HG03060 (cell line): Measurements from ENCODE around the gene SPPL3.

Source experiments
- ATAC-seq: cut with Tn5 transposase; IDR thresholded peaks from one replicate; pipeline ENCODE4 v1.9.1; 2021; ENCODE audit warnings: low read depth, moderate number of reproducible peaks; ENCODE audit not compliant: unreplicated experiment

SPPL3 gene

DNA sequence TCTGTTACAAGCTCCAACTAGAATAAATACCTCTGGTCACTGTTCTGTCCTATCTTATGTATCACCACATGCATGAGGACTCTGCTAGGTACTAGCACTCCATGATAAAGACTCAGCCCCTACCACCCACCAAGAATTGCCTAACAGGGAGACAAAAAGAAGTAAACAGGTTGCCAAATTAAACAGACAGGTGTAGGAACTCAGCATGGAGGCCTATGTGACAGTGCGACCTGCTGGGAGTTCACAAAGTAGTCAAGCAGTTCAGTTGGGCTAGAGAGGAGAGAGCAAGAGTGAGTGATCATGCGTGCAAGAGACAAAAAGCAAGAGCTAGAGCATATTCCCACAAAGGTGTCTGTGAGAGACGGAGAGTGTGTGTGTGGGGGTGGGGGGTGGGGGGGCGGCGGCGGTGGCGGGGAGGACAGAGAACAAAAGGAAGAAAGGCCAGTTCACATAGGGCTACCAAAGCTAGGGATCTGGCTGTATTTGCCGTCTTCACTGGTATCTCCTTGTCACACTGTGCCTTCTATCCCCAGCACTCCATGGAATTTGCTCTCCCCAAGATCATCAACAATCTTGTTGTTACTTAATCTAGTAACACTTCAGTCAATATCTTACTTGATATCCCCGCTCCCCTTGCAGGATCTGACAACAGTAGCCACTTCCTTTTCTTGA is 81.2 kb downstream of the SPPL3 start:
- no peak for ATAC-seq

GRCh38 chr12:120821878-120822277 is 82.3 kb downstream of the SPPL3 start:
- ATAC-seq: no peak

DNA sequence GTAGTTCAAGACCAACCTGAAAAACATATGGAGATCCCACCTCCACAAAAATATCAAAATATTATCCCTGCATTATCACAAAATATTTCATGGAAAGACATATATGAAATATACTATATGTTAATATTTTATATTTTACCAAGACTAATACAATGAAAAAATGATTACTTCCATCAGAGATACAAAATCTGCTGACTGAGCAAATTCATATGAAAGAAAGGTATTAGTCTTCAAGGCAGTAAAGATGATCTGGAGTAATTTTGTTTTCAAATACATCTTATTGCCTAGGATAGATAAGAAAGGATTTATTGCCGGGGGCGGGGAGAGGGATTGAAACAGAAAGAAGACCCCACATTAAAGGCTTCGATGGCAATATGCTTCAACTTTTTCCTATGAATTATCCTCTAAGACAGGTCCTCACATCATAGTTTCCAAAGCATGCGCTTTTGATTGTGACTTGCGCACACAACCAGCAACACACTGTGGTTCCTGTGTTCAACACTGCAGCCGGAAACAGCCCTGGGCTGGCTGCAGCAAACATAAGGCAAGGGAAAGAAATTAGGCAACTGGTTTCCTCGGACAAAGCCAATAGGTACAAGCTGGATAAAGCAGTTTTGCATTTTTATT is 83.2 kb downstream of the SPPL3 start:
- no peak for ATAC-seq

DNA sequence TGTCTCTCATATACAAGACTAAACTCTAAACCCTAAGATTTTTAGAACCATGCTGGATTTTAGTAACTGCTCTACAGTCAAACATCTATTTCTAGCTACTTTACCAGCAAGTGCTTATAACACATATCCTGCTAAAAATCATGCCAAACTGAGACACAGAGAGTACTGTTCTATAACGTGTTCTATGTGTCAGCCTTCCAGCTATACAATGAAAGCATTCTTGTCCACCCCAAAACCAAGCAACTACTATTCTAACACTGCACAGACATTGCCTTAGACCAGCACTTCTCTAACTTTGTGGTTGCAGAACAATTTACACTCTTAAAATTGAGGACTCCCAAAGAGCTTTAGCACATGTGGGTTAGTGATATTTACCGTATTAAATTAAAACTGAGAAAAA is 85.7 kb downstream of the SPPL3 start:
- ATAC-seq: no peak

- no peak for ATAC-seq
Observed at GRCh38 chr12:120817559-120818330, 86.4 kb downstream of the SPPL3 start.

DNA sequence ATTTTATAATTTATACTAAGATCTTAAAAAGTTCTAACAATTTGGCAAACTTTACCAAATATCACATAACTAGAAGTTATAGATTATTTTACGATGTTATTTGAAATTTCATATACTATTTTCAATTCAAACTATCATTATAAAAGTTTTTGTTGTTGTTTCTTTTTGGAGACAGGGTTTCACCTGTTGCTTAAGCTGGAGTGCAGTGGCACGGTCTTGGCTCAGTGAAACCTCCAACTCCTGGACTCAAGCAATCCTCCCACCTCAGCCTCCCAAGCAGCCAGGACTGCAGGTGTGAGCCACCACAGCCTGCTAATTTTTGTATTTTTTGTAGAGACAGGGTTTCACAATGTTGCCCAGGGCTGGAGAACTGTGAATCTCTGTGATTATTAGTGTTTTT is 87.8 kb downstream of the SPPL3 start:
- ATAC-seq: no peak

- ATAC-seq: no peak
Observed at GRCh38 chr12:120814903-120815429, 89.2 kb downstream of the SPPL3 start.

DNA sequence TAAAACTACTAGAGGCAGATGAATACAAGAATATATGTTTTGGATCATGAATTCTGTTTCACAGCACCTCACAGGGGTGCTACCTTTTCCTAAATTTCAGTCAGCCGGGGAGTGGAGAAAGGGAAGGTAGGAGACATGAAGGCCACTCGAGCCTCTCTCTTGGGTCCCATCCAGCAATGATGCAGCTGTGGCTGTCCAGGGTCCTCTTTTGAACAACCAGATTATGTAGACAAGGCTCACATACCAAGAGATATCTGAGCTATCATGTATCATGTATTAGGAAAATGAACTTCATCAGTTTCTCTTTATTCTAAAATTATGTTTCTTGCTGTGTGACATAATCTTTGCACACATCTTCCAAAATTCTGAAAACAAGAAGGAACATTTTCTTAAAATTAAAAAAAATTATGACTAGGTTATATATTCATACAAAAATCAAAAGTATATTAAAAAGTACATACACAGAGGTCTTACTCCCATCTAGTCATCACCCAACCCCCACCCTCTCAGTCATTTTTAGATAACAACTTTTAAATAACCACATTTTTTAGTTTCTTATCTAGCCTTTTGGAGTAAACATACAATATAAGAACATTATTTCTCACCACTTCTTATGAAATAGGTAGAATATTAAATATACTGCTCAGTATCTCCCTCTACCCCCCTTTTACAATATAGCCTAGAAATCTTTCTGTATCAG is 89.8 kb downstream of the SPPL3 start:
- no peak for ATAC-seq

GRCh38 chr12:120813588-120814153 is 90.5 kb downstream of the SPPL3 start:
- no peak for ATAC-seq

GRCh38 chr12:120810021-120810420 is 94.1 kb downstream of the SPPL3 start:
- ATAC-seq: no peak

GRCh38 chr12:120804428-120804827 is 99.7 kb downstream of the SPPL3 start:
- no peak for ATAC-seq

DNA sequence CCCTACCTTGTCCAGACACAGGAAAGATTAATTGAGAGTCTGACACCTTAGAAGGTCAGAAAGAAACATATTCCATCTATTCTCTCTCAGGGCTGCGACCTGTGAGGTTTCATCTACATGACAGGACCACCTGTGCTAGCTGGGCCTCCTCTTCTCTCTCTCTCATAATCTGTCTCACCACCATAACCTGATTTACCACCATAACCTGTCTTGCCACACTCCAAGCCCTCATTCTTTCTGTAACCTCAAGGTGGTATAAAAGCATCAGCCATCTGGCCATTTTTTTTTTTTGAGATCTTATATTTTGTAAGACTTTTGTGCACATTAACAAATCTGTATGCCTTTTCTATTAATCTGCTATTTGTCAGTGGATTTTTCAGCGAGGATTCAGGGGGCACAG is 103.0 kb downstream of the SPPL3 start:
- no peak for ATAC-seq

- ATAC-seq: no peak
Observed at GRCh38 chr12:120800665-120801064, 103.5 kb downstream of the SPPL3 start.

GRCh38 chr12:120799243-120800045 is 104.7 kb downstream of the SPPL3 start:
- ATAC-seq: no peak

GRCh38 chr12:120798696-120799095 is 105.5 kb downstream of the SPPL3 start:
- ATAC-seq: no peak

DNA sequence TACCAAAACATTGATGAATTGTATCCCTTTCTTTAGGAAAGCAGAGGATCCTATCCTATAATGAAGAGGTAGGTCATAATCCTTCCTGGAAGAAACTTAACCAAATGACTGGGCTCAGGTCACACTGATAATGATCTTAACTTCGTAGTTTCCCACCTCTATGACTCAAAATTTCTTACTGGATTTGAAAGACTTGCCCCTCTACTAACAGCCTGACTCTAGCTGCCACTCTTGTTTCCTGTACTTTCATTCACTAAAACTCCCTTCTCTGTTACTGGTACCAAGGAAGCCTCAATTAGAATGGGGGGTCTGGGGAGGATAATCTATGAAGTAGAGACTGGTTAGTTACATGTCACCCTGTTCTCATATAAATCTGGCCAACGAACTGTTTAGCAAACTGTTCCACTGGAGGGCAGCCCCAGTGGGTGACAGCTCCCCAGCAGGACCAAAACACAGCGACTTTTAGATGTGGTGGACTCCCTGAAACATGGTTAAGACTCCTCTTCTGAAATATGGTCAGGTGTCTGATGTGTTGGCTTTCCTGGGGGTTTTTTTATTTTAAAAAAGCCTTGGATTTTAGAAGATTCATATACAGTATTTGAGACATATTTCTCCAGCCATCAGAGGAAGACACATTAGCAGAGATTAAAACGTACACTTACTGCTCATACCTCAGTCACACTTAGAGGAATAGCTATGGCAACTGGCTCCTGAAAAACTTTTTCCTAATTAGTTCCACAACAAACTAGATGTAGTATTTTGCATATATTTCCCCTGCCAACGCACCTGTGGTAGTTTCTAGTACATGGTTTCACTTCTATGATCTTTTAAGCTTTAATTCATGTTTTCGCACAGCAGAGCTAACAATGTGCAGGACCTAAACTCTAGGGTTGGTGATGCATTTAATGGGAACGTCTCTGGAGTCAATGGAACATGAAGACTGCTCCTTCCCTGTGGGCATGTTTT is 106.2 kb downstream of the SPPL3 start:
- ATAC-seq: no peak

DNA sequence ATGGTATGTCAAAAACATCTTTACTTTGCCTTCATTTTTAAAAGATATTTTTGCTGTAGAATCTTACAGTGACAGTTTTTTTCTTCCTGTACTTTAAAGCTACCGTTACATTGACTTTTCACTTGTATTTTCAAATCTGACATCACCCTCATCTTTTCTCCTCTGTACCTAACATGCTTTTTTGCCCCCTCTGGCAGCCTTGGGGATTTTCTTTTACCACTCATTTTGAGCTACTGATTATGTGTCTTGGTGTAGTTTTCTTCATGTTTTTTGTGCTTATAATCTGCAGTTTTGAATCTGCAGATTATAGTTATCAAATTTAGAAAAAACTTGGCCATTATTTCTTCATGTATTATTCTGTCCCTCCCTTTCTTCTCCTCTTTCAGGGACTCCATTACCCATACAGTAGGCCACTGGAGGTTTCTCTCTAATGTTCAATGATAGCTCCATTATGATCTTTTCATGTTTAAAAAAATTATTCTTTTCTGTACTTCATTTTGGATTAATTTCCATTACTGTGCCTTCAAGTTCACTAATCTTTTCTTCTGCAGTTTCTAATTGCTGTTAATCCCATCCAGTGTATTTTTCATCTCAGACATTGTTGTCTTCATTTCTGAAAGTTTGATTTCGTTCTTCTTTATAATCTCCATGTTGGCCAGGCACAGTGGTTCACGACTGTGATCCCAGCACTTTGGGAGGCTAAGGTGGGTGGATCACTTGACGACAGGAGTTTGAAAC is 108.5 kb downstream of the SPPL3 start:
- ATAC-seq: no peak

GRCh38 chr12:120793357-120793756 is 110.8 kb downstream of the SPPL3 start:
- no peak for ATAC-seq
